Ishikawa (cell line): ENCODE measurements around the gene INTS14.

Experiments used
- CEBPB ChIP-seq: IDR thresholded peaks from 2 replicates; pipeline ENCODE4 v1.6.1; 2012
- CREB1 ChIP-seq: IDR thresholded peaks from 2 replicates; pipeline ENCODE4 v1.6.1; 2012; ENCODE audit warnings: low read depth
- EGR1 ChIP-seq: IDR thresholded peaks from 2 replicates; pipeline ENCODE4 v1.6.1; 2012
- EP300 ChIP-seq: IDR thresholded peaks from 2 replicates; pipeline ENCODE4 v1.6.1; 2012; ENCODE audit warnings: borderline replicate concordance
- FOXM1 ChIP-seq: IDR thresholded peaks from 2 replicates; pipeline ENCODE4 v1.6.1; 2012; ENCODE audit warnings: low read depth, borderline replicate concordance
- MAX ChIP-seq: IDR thresholded peaks from 2 replicates; pipeline ENCODE4 v1.6.1; 2012
- NFIC ChIP-seq: IDR thresholded peaks from 2 replicates; pipeline ENCODE4 v1.6.1; 2012
- RAD21 ChIP-seq: IDR thresholded peaks from 2 replicates; pipeline ENCODE4 v1.6.1; 2012; ENCODE audit warnings: low read depth
- TAF1 ChIP-seq: IDR thresholded peaks from 2 replicates; pipeline ENCODE4 v1.6.1; 2012; ENCODE audit warnings: low read depth, mild to moderate bottlenecking
- TCF12 ChIP-seq: IDR thresholded peaks from 2 replicates; pipeline ENCODE4 v1.6.1; 2012; ENCODE audit warnings: low read depth
- TEAD4 ChIP-seq: IDR thresholded peaks from 2 replicates; pipeline ENCODE4 v1.6.1; 2012
- YY1 ChIP-seq: IDR thresholded peaks from 2 replicates; pipeline ENCODE4 v1.6.1; 2012; ENCODE audit warnings: low read depth
- ZBTB7A ChIP-seq: IDR thresholded peaks from 2 replicates; pipeline ENCODE4 v1.6.1; 2012; ENCODE audit warnings: low read depth
- TF ChIP-seq, protein P1 (sequence below): IDR thresholded peaks from 2 replicates; pipeline ENCODE4 v1.6.1; 2012
- TF ChIP-seq, protein P2 (sequence below): IDR thresholded peaks from 2 replicates; pipeline ENCODE4 v1.6.1; 2012; ENCODE audit warnings: low read depth, mild to moderate bottlenecking

The INTS14 gene

DNA sequence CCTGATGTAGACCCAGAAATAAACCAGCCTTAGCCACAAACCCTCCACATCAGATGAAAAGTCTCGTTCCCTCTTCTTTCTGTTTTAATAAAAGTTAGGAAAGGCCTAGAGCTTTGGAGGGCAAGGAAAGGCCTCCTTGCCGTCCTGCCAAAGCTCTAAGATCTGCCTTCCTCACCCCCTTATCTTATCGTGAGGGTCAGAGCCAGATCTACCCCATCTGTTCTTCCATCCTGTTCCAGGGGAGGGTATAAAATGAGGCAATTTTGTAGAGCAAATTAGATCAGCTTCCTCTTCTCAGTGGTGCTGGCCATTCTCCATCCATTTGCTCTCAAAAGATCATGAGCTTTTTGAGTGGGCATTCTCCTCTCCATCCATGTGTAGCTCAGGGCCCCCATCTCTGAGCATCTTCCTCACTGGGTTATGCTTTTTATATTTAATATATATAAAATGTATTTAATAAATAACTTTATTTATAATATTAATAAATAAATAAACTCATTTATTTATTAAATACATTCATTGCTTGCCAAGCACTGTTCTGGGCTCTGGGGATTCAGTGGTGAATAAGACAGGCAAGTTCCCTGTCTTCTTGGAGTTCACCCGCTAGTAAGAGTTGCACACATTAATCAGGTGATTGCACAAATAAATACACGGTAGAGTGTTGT is 8.8 kb upstream of the INTS14 start:
- TF ChIP-seq NFIC: no peak
- no peak for TF ChIP-seq TCF12
- no peak for TF ChIP-seq FOXM1
- no peak for TF ChIP-seq TAF1
- TF ChIP-seq EGR1: no peak
- no peak for TF ChIP-seq CREB1
- TF ChIP-seq, protein P1, sequence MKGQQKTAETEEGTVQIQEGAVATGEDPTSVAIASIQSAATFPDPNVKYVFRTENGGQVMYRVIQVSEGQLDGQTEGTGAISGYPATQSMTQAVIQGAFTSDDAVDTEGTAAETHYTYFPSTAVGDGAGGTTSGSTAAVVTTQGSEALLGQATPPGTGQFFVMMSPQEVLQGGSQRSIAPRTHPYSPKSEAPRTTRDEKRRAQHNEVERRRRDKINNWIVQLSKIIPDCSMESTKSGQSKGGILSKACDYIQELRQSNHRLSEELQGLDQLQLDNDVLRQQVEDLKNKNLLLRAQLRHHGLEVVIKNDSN: no peak
- no peak for TF ChIP-seq MAX
- no peak for TF ChIP-seq EP300
- no peak for TF ChIP-seq CEBPB
- no peak for TF ChIP-seq RAD21
- TF ChIP-seq, protein P2, sequence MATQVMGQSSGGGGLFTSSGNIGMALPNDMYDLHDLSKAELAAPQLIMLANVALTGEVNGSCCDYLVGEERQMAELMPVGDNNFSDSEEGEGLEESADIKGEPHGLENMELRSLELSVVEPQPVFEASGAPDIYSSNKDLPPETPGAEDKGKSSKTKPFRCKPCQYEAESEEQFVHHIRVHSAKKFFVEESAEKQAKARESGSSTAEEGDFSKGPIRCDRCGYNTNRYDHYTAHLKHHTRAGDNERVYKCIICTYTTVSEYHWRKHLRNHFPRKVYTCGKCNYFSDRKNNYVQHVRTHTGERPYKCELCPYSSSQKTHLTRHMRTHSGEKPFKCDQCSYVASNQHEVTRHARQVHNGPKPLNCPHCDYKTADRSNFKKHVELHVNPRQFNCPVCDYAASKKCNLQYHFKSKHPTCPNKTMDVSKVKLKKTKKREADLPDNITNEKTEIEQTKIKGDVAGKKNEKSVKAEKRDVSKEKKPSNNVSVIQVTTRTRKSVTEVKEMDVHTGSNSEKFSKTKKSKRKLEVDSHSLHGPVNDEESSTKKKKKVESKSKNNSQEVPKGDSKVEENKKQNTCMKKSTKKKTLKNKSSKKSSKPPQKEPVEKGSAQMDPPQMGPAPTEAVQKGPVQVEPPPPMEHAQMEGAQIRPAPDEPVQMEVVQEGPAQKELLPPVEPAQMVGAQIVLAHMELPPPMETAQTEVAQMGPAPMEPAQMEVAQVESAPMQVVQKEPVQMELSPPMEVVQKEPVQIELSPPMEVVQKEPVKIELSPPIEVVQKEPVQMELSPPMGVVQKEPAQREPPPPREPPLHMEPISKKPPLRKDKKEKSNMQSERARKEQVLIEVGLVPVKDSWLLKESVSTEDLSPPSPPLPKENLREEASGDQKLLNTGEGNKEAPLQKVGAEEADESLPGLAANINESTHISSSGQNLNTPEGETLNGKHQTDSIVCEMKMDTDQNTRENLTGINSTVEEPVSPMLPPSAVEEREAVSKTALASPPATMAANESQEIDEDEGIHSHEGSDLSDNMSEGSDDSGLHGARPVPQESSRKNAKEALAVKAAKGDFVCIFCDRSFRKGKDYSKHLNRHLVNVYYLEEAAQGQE: no peak

GRCh38 chr15:65618560-65619109 is 7.7 kb upstream of the INTS14 start:
- TF ChIP-seq NFIC (no peak), RAD21 (no peak), ZBTB7A (no peak), CREB1 (no peak), MAX (no peak), YY1 (no peak), TCF12 (no peak)
- TF ChIP-seq, protein P1: no peak
- TF ChIP-seq, protein P2: no peak

DNA sequence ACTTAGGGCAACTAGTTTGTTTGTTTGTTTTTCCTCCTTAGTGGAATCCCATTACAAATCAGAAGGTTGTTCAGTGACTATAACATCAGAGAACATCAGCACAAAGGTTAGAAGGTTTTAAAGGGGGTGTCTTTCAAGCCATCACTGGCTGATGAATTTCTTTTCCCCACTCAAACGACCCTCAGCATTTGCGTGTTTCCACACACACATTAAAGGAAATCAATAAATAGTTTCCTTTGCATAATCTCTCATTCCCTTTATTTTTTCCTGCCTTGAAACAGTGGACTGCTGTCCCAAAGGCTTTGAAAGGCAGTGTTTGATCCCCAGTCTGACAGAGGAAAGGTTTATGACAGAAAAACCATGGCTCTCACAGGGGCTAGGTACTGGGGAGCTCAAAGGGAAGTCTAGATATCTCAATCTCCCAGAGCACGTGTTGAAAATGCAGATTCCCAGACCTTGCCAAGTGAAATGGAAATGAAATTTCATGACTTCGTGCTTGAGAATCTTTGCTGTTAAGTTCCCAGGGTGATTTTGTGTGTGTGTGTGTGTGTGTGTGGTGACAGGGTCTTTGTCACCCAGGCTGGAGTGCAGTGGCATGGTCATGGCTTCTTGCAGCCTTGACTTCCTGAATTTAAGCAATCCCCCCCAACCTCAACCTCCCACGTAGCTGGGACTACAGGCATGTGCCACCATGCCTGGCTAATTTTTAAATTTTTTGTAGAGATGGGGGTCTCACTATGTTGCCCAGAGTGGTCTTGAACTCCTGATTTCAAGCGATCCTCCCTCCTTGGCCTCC is 2.2 kb upstream of the INTS14 start:
- TF ChIP-seq EP300 (no peak), CEBPB (no peak), MAX (no peak), TEAD4 (no peak), CREB1 (no peak), EGR1 (no peak), RAD21 (no peak), TCF12 (no peak), TAF1 (no peak), FOXM1 (no peak), NFIC (no peak), ZBTB7A (no peak), YY1 (no peak)
- TF ChIP-seq, protein P1: no peak
- TF ChIP-seq, protein P2: no peak
